Measurements from ENCODE around the gene MEGF8. TPM values are rescaled to one million over a fixed set of nuclear protein-coding genes. Genes with fewer than 3 reads are reported as not detected.
A peak's percentile ranks its signal among the peaks of the same experiment; 100 is the strongest.

Gene MEGF8
- total and polyA plus RNA-seq, 9 of the 15 experiments (the other 6 are each of a cell fraction or from before 2014, with no cell fraction given): 0.28 to 13.1 (median 3.0) TPM

- TF ChIP-seq SUPT5H (IDR thresholded peaks at IDR 0.05) (peak; percentile 70), ZBTB40 (IDR thresholded peaks at IDR 0.05) (peak; percentile 54; the same call in 1 of the 2 replicates), ZBTB40 (CRISPR knock-in tag; IDR thresholded peaks at IDR 0.05) (no peak), POLR2B (IDR thresholded peaks at IDR 0.05; ENCODE audit: low read depth, partially characterized antibody) (peak; percentile 13), EHMT2 (IDR thresholded peaks at IDR 0.05) (0 out of 2 replicates have a peak, but pooled peaks have one; percentile 31), FOXK2 (conservative IDR thresholded peaks at IDR 0.05 in 1 of 2, IDR thresholded peaks at IDR 0.05 in 1 of 2; ENCODE audit: low read depth in 2 of 2) (peak; percentile 35 to 74; a peak in 3 of 4 replicates), ZBTB5 (IDR thresholded peaks at IDR 0.05) (peak; percentile 70; the same call in 1 of the 2 replicates), ZBTB43 (CRISPR knock-in tag; IDR thresholded peaks at IDR 0.05) (0 out of 2 replicates have a peak, but pooled peaks have one; percentile 61), CGGBP1 (CRISPR knock-in tag; IDR thresholded peaks at IDR 0.05) (no peak), NRF1 (conservative IDR thresholded peaks at IDR 0.05 in 1 of 2, IDR thresholded peaks at IDR 0.05 in 1 of 2) (0 out of 4 replicates have a peak, but pooled peaks have one; percentile 9 to 13), RB1 (IDR thresholded peaks at IDR 0.05; ENCODE audit: low read depth) (peak; percentile 33), ATF1 (CRISPR knock-in tag; IDR thresholded peaks at IDR 0.05) (no peak), ATF1 (tag; IDR thresholded peaks at IDR 0.05) (peak; percentile 54), KLF13 (tag; IDR thresholded peaks at IDR 0.05; ENCODE audit: borderline replicate concordance, low read depth) (peak; percentile 74; the same call in 1 of the 2 replicates)
Observed at GRCh38 chr19:42283188-42284065, 42.0 kb upstream of the MEGF8 start (continued).

Measured in K562 (cell line).